Psoas muscle (tissue), 8 donors: ENCODE results near the gene MYMK. TPM values are rescaled to one million over a fixed set of nuclear protein-coding genes. Genes with fewer than 3 reads are reported as not detected.

ENCODE experiments used
- ATAC-seq, 4 donors: fragments of 200-7000 bp; cut with Tn5 transposase; one replicate each; pipeline ENCODE4 v1.9.1; 2020; ENCODE audit warnings: moderate library complexity in 3 of 4, mild to moderate bottlenecking in 2 of 4
- DNase-seq, 2 donors: peaks; one replicate each; pipeline ENCODE4 v3.0.0-alpha.2; 2020
- H3K27ac ChIP-seq: fragments of 200-600 bp; one replicate; pipeline ENCODE4 v1.8.0; 2022
- H3K27me3 ChIP-seq, 3 donors: fragments of 200-600 bp in 1 of 3; one replicate each; pipeline versions ENCODE4 v1.6.1 to v1.8.0; 2013 to 2022; ENCODE audit warnings: low read length in 2 of 3, mild to moderate bottlenecking in 2 of 3, moderate library complexity in 1 of 3; ENCODE audit not compliant: insufficient read depth in 3 of 3
- H3K36me3 ChIP-seq, 2 donors: fragments of 200-600 bp in 1 of 2; one replicate each; pipeline versions ENCODE4 v1.6.1 to v1.8.0; 2013 to 2022; ENCODE audit warnings: low read depth in 1 of 2, mild to moderate bottlenecking in 1 of 2, moderate library complexity in 1 of 2; ENCODE audit not compliant: insufficient read depth in 1 of 2
- H3K4me1 ChIP-seq: fragments of 200-600 bp; one replicate; pipeline ENCODE4 v1.8.0; 2022
- H3K4me3 ChIP-seq: fragments of 200-600 bp; one replicate; pipeline ENCODE4 v1.8.0; 2022; ENCODE audit warnings: mild to moderate bottlenecking
- H3K9me3 ChIP-seq: fragments of 200-600 bp; one replicate; pipeline ENCODE4 v1.8.0; 2022
- CTCF ChIP-seq: fragments of 200-600 bp; IDR thresholded peaks from one replicate; pipeline ENCODE4 v1.8.0; 2022; ENCODE audit warnings: antibody characterized with exemption
- WGBS, 3 donors: extraction: QIAGEN DNeasy Blood & Tissue Kit; methylation state at CpG; one replicate each; pipeline versions ENCODE4 v1.1.6 to v1.1.7; 2013; 5-methylcytosine and 5-hydroxymethylcytosine counted together
- intact Hi-C, 2 donors: fragments of 100-400 bp; cut with DNase I; formaldehyde crosslinking; loops; one replicate each; pipeline versions ENCODE4 v1.11.0 to v1.14.2; 2022
- polyA plus RNA-seq, 3 donors: library from polyadenylated mRNA; stranded (reverse); fragments of 200-250 nt; gene quantifications; one replicate each; pipeline ENCODE4 v1.2.3, GENCODE V29; 2013
- total RNA-seq, 4 donors: library from RNA; stranded (reverse); fragmentation: NEBNext Ultra II Directional in 2 of 4; extraction: Animal tissue kit (Norgen Biotek cat#: 25700) in 2 of 4; gene quantifications; one replicate each; pipeline versions ENCODE4 v1.2.1 to v1.2.4, GENCODE V29; 2021 to 2023
- donor health status: healthy with polysubstance abuse.
- donor health status: DM: no; HTN: no; CAD: no; lungs with moderate emphysema.
- donor health status: Bipolar disorder and iron deficiency.
- donor health status: healthy.
- donor health status: DM: yes; HTN: yes; CAD: no.
- donor health status: DM: no; HTN: no; CAD: no.
- donor health status: DM: no; HTN: no; CAD: no.
- donor health status: DM: yes; HTN: yes; CAD: no.

Gene MYMK
- total and polyA plus RNA-seq, 7 donors, result 0.05 to 4.5 (median 0.52) TPM; not detected in 3

- WGBS, 3 donors, result 91 to 98% (median 93%) methylated on average over 10 of the region's 10 CpGs
- Histone ChIP-seq H3K27me3 (peaks cover 0 to 24% (median 4%) of the 10 kb centered on the region in 3 donors), H3K4me1 (no peaks in the 10 kb centered on the region), H3K27ac (no peak overlapping the region), H3K4me3 (no peak overlapping the region), H3K36me3 (no peaks in the 10 kb centered on the region), H3K9me3 (no peaks in the 10 kb centered on the region)
- DNase-seq (peak; percentile 10 to 26), ATAC-seq (no peak)
- no peak for TF ChIP-seq CTCF
- intact Hi-C loops, result no loop called here
Observed at GRCh38 chr9:133515240-133515610, 9.5 kb downstream of the MYMK start.

- ATAC-seq, result peak in 1 of 4 donors; percentile 15
Observed at GRCh38 chr9:133514460-133515239, 10.1 kb downstream of the MYMK start.

DNA sequence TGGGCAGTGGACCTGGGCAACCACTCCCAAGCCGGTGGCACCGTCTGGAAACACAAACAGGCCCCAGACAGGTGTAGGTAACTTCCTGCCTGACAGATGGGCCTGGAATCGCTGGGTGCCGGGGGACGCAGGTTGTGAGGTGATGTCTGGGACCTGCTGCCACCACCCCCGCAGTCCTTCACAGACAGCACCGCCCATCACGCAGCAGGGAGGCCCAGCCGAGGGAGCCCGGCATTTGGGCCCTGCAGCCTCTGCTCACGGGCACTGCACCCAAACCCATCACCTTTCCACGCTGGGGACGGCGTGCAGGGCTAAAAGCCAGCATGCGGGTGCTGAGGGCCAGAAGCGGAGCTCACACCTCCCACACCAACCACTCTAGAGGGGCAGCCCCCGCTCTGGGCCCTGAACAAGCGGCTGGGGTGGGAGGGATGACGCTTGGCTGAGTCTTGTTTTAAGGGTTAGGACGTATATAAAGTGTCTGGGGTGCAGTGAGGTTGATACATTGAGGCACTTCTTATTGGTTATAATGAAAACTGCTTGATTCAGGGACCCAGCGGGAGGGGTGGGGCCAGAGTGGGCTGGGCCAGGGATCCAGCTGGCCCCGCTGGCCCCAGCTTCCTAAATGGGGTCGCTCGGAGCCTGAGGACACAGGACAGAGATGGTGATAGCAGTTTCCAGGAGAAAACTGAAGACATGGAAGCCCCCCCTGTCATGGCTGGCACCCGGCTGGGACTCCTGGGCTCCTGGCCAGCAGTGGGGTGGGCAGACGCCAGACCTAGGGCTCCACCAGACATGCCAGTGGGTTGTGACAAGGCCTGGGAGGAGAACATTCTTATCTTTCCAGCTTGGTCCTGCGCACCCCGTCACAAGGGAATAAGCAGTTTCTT is 11.3 kb downstream of the MYMK start:
- WGBS, 3 donors, result 69 to 84% (median 70%) methylated on average over 27 to 28 of the region's 28 CpGs
- DNase-seq, result peak in 1 of 2 donors; percentile 35

More at GRCh38 chr9:133514460-133515239, 10.1 kb downstream of the MYMK start:
- TF ChIP-seq CTCF, result no peak
- no peaks in the 10 kb centered on the region for H3K9me3 ChIP-seq
- no peak overlapping the region for H3K4me3 ChIP-seq
- H3K36me3 ChIP-seq, result no peaks in the 10 kb centered on the region
- H3K27me3 ChIP-seq, result peaks cover 0 to 30% (median 4%) of the 10 kb centered on the region in 3 donors
- 29 to 51% (median 38%) methylated on average over 12 to 14 of the region's 14 CpGs for WGBS, 3 donors
- H3K4me1 ChIP-seq, result no peaks in the 10 kb centered on the region
- no peak overlapping the region for H3K27ac ChIP-seq
- peak; percentile 59 to 71 for DNase-seq
- intact Hi-C loops, result no loop called here

More for the DNA sequence above, 11.3 kb downstream of the MYMK start:
- no peak for ATAC-seq
- TF ChIP-seq CTCF, result no peak
- Histone ChIP-seq H3K4me3 (no peak overlapping the region), H3K36me3 (no peaks in the 10 kb centered on the region), H3K27ac (no peak overlapping the region), H3K9me3 (no peaks in the 10 kb centered on the region), H3K4me1 (no peaks in the 10 kb centered on the region), H3K27me3 (peaks cover 0 to 39% (median 4%) of the 10 kb centered on the region in 3 donors)
- intact Hi-C loops, result no loop called here
